NCI-H2107 (cell line): ENCODE measurements around the gene ZNF638.
"Not testable (repeated sequence)": the region's sequence is repeated elsewhere in the genome, so short reads cannot be mapped to it uniquely, and the experiment has no call there.

Source experiments
- DNase-seq: peaks from one replicate; lab custom pipeline; 2025; lab: John Stamatoyannopoulos, UW

ZNF638 gene, protein sequence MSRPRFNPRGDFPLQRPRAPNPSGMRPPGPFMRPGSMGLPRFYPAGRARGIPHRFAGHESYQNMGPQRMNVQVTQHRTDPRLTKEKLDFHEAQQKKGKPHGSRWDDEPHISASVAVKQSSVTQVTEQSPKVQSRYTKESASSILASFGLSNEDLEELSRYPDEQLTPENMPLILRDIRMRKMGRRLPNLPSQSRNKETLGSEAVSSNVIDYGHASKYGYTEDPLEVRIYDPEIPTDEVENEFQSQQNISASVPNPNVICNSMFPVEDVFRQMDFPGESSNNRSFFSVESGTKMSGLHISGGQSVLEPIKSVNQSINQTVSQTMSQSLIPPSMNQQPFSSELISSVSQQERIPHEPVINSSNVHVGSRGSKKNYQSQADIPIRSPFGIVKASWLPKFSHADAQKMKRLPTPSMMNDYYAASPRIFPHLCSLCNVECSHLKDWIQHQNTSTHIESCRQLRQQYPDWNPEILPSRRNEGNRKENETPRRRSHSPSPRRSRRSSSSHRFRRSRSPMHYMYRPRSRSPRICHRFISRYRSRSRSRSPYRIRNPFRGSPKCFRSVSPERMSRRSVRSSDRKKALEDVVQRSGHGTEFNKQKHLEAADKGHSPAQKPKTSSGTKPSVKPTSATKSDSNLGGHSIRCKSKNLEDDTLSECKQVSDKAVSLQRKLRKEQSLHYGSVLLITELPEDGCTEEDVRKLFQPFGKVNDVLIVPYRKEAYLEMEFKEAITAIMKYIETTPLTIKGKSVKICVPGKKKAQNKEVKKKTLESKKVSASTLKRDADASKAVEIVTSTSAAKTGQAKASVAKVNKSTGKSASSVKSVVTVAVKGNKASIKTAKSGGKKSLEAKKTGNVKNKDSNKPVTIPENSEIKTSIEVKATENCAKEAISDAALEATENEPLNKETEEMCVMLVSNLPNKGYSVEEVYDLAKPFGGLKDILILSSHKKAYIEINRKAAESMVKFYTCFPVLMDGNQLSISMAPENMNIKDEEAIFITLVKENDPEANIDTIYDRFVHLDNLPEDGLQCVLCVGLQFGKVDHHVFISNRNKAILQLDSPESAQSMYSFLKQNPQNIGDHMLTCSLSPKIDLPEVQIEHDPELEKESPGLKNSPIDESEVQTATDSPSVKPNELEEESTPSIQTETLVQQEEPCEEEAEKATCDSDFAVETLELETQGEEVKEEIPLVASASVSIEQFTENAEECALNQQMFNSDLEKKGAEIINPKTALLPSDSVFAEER (N-terminal part only)

DNA sequence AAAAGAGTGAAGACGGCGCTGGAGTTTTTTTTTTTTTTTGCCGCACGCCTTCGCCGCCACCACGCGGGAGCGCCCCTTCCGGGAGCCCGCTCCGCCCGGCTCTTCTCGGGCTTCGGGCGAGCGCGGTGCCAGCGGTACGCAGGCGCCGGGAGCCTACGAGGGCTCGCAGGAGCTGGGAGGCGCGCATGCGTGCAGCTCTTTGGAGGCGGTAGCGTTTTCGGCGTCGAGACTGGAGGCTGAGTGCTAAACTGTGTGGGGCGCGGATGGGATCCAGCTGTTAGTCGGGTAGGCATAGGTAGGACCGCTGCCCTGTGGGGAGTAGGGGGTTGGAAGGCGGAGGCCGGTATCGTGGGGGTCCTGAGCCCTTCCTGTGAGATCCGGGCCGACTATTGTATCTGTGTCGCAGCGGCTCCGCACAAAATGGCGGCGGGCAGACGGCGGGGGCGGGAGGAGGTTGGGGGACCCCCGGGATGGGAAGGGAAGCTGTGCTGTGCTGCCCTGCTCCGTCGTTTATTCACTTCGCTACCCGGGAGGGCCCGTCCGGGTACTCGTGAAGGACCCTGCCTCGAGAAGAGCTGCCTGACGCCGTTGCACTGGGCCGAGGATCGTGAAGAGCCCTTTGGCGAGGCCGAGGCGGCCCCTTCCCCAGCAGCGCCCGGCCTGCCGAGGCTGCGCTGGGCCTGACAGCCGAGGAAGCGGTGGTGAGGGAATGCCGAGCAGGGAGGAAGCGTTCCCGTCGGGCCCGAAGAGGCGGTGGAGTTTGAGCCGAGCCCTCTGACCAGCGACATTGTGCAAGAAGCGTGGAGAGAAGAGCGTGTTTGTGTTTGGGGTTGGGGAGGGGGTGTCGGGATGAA, at the start of gene ZNF638:
Gene ZNF638, plus strand, starts transcription at position 202 of the 854 bp plus-strand sequence. CDS start 17,173 bp downstream, outside the sequence.
- DNase-seq: peak; percentile 90

DNA sequence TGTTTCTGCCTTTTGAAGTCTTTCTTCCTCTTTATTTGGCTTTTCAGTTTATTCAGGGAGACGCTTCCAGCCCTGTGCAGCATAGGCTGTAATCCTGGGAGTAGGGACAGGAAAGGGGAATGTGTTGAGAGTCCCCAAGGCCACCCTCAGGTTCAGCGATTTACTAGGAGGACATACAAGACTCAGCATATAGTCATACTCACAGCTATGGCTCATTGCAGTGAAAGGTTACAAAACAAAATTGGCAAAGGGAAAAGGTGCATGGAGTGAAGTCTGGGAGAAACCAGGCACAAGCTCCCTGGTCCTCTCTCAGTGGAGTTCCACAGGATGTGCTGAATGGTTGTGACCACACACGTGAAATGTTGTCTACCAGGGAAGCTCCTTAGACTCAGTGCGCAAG, 49.6 kb upstream of the ZNF638 start:
- DNase-seq: no peak

GRCh38 chr2:71282493-71282892, 49.1 kb upstream of the ZNF638 start:
- no peak for DNase-seq

- no peak for DNase-seq
Measured at GRCh38 chr2:71283131-71283530, 48.5 kb upstream of the ZNF638 start.

- no peak for DNase-seq
Measured at GRCh38 chr2:71285706-71286105, 45.9 kb upstream of the ZNF638 start.

DNA sequence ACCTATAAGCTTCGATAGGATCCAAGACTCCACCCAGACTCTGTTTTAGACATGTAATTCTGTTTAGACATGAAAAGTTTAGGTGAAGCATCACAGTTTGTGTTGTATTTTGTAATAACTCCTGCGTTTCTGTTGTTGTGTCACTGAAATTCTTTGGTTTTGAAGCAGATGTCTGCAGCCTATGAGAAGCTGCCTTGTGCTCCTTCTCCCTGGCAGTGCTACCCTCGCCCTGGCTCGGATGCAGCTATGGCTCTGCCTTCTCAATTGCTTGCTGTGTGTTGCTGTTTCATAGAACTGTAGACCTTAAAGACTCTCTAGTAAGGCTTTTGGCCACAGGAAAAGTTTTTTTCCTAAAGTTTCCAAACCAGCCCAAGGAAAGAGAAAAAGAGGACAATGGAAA, 40.2 kb upstream of the ZNF638 start:
- no peak for DNase-seq

DNA sequence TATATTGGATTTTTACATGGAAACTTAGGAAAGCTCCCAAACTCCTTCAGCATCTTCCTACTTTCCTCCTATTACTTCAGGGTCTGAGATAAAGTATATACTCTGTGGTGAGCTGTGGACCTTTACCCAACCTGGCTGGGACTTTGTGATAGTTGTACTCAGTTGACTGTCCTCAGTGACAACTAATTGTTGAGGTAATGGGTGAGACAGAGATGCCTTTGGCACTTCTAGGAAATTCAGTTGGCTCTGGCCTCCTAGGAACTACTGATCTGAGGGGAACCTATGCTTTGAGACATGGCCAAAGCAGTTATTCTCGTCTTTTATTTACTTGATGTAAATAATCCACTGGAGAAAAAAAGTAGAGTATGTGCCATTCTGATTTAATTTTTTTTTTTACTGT, 39.4 kb upstream of the ZNF638 start:
- DNase-seq: no peak

DNA sequence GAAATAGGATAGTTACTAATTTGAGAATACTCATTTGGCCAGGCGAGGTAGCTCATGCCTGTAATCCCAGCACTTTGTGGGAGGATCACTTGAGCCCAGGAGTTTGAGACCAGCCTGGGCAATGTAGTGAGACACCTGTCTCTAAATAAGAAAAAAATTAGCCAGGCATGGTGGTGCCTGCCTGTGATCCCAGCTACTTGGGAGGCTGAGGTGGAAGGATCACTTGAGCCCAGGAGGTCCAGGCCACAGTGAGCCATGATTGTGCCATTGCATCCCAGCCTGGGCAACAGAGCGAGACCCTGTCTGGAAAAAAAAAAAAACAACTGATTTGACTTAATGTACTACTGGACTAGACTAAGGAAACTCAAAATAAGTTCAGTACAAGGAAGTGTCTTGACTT, 32.7 kb upstream of the ZNF638 start:
- DNase-seq: no peak

DNA sequence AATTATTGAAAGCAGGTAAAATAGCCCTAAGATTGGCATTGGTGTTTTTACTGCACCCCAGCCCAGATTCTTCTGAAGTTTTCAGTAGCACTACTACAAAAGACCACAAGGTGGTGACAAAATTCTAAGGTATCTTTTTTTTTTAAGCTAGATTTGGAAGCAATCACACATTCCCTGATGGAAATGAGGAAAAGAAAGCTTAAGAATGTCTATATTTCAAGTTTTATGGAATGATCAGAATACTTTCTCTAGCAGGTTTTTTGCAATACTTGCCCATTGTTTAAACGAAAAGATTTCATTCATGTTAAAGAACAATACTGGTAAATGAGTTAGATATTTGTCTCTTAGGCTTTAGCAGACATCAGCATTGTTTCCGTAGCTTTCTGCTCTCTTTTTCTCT, 32.1 kb upstream of the ZNF638 start:
- no peak for DNase-seq

DNA sequence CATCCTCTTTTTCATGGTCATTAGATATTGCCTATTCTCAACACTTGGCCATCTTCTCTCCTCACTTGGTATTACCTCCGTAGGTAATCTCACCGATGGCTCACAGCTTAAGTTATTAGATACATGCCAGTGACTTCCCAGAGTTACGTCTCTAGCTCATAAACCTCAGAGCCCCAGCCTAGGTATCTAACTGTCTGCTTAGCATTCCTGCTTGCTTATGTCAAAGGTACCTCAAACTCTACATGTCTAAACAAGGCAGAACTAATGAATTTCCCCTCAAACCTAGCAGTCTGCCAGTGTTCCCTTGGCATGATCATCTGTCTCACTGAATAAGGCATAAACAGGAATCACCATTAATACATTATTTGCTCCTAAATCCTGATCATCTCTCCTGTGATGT, 27.7 kb upstream of the ZNF638 start:
- DNase-seq: no peak

GRCh38 chr2:71306762-71307161, 24.8 kb upstream of the ZNF638 start:
- DNase-seq: no peak

- DNase-seq: no peak
Measured at GRCh38 chr2:71313016-71313766, 18.4 kb upstream of the ZNF638 start.

DNA sequence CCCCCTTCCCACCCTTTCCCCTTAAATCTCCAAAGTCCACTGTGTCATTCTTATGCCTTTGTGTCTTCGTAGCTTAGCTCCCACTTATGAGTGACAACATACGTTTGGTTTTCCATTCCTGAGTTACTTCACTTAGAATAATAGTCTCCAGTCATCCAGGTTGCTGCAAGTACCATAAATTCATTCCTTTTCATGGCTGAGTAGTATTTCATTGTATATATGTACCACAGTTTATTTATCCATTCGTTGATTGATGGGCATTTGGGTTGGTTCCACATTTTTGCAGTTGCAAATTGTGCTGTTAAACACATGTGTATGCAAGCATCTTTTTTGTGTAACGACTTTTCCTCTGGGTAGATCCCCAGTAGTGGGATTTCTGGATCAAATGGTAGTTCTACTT, 14.5 kb upstream of the ZNF638 start:
- DNase-seq: no peak

DNA sequence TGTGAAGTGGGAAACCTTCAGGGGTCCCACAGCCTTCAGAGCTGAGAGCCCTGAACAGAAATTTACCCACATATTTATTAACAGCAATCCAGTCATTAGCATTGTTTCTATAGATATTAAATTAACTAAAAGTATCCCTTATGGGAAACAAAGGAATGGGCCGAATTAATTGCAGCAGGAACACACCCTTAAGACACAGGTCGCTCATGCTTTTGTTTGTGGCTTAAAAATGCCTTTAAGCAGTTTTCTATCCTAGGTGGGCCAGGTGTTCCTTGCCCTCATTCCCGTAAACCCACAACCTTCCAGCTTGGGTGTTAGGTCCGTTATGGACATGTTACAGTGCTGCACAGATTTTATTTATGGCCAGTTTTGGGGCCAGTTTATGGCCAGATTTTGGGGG, 13.7 kb upstream of the ZNF638 start:
- not testable (repeated sequence) for DNase-seq

GRCh38 chr2:71323386-71323785, 8.2 kb upstream of the ZNF638 start:
- DNase-seq: no peak

GRCh38 chr2:71326968-71327367, 4.6 kb upstream of the ZNF638 start:
- DNase-seq: no peak

DNA sequence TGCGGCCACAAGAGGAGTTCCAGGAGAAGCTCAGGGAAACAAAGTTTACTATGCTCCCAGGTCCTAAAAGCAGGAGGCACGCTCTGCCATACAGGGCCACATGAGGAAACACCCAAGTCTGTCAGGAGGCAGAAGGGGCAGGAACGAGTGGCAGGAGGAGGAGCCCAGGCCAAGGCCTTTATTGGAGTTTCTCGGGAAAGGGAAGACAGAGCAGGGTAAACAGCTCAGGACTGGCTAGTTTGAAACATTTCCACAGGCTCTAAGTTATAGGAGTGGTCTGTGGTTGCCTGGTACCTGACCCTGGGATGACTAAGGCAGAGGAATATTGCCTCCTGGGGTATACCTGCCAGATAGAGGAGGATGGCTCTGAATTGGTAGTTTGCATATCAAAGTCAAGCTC, 3.7 kb upstream of the ZNF638 start:
- DNase-seq: no peak

GRCh38 chr2:71330155-71330554, 1.4 kb upstream of the ZNF638 start:
- DNase-seq: no peak

- DNase-seq: no peak
Measured at GRCh38 chr2:71330585-71331330, 824 bp upstream of the ZNF638 start.

- not testable (repeated sequence) for DNase-seq
Measured at GRCh38 chr2:71331331-71331580, 326 bp upstream of the ZNF638 start.
